ENCODE data around the gene MROH7.

The MROH7 gene

DNA sequence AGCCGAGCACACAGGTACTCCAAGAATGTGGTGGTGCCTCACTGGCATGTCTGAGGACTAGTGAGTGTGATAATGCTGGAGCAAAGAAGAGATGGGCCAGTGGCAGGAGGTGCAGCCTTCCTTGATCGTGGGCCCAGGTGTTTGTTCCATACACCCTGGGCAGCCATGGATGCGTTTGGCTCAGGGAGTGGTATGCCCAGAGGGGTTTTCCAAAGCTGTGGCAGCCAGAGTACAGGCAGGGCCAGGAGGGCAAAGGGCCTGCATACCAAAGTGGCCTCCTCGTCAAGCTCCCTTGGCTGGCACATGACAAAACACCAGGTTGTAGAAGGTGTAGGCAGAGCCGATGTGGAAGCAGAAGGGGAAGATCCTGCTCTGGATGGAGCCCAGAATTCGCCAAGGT, 103.7 kb downstream of the MROH7 start:
- no peak for DNase-seq

DNA sequence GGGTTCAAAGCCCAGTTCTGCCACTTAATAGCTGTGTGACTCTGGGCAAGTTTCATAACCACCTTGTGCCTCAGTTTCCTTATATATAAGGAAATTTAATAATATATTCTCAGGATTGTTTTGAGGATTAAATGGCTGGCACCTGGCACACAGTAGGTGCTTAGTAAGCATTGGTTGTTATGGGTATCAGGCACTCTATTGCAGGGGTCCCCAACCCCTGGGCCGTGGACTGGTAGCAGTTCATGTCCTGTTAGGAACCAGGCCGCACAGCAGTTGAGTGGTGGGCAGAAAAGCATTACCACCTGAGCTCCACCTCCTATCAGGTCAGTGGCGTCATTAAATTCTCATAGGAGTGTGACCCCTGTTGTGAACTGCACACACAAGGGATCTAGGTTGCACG, 104.3 kb downstream of the MROH7 start:
- no peak for DNase-seq

GRCh38 chr1:54748094-54748835, 106.7 kb downstream of the MROH7 start:
- no peak for DNase-seq

DNA sequence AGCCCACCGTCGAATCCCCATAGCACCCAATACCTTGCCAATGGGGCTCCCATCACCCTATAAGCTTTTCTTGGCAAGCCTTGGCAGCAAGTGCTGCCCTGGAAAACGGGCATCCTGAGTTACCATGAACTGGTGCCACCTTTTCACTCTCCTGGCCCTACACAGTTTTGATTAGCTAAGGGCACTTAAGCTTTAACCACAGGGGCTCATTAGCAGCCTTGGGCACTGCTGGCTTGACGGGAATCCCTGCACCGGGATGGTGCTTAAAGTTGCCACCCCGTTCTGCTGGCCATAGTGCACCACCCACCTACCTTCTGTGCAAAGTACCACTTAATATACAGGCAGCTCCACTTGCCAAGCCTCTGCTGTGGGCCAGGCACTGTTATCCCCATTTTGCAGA, 109.0 kb downstream of the MROH7 start:
- no peak for DNase-seq

DNA sequence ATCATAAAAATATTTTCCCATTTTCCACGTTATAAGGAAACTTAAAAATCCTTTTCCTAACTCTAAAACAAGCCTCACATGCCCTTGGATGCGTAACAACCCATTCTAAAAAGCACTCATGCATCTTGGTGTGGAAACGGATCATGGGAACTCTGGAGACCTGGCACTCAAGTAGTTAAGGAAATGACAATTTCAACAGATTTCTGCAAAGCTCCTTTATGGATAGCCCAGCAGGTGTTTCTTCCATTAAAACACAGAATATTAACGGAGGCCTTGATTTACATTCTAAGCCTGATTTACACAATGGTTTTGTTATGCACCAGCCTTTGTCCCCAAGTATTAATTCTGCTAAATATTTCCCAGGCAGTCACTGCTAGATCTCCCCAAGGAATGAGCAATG, 109.8 kb downstream of the MROH7 start:
- no peak for DNase-seq

GRCh38 chr1:54754045-54754444, 112.5 kb downstream of the MROH7 start:
- DNase-seq, result no peak

GRCh38 chr1:54754486-54755285, 113.1 kb downstream of the MROH7 start:
- no peak for DNase-seq

GRCh38 chr1:54757833-54758232, 116.2 kb downstream of the MROH7 start:
- no peak for DNase-seq

DNA sequence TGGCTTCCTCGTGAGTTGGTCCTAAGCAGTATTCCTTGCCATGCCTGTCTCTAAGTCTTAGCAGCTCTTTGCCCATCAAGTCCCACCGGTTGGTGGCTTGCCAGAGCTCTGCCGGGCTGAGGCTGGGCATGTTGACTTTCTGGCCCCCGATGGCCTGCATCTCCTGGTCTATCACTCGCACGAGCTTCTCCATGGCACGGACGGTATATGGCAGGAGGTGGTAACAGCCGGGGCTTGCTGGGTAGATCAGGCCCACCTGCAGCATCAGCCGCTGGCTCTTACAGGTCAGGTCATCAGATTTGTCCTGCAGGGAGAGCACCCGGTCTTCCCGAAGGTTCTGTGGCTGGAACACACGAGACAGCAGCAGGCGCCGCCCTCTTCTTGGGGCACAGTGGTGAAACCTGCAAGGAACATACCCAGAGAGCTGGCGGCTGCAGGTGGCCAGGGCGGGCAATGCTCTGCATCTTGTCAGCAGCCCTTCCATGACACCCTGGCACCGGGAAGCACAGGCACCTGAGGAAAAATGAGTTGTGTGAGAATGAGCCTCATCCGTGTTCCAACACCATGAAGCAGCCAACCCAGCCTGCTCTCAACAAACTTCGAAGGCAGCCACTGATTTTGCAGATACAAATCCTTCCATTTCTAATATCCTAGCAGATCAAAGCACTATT, 117.2 kb downstream of the MROH7 start:
- DNase-seq, result no peak

All from NCI-H2107 (cell line).